CD4-positive, alpha-beta T cell treated with Interleukin-4 for 1 hour (primary cell): ENCODE results near the gene PHTF1.
A peak's percentile ranks its signal among the peaks of the same experiment; 100 is the strongest.
"Not testable (repeated sequence)": the region's sequence is repeated elsewhere in the genome, so short reads cannot be mapped to it uniquely, and the experiment has no call there.

Source experiments
- DNase-seq, 2 donors: peaks; one replicate each; pipeline ENCODE4 v3.0.0-alpha.2; 2020 to 2022

The PHTF1 gene

GRCh38 chr1:113717506-113717905 lies 41.8 kb downstream of the PHTF1 start:
- not testable (repeated sequence) for DNase-seq

DNA sequence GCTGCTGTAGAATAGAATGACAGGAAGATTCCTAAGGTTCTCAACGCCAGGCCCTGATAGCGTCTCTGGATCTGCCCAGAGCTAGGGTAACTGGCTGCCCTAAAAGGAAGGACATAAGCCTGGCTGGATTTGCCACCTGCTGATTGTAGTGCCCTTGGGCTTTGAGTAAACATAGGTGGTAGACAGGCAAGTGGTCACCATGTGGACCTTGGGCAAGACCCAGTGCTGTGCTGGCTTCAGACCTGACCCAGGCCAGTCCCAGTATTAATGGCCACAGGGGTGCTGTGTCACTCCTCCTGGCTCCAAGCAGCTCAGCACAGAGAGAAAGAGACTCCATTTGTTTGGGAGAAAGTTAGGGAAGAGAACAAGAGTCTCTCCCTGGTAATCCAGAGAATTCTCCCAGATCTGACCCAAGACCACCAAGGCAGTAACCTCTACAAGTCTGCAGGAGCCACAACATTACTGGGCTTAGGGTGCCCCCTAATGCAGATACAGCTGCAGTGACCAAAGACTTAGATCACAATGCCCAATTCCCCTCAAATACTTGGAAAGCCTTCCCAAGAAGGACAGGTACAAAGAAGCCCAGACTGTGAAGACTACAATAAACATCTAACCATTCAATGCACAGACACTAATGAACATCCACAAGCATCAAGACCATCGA lies 44.5 kb downstream of the PHTF1 start:
- DNase-seq: no peak

GRCh38 chr1:113701429-113701828 lies 57.9 kb downstream of the PHTF1 start:
- DNase-seq: no peak

DNA sequence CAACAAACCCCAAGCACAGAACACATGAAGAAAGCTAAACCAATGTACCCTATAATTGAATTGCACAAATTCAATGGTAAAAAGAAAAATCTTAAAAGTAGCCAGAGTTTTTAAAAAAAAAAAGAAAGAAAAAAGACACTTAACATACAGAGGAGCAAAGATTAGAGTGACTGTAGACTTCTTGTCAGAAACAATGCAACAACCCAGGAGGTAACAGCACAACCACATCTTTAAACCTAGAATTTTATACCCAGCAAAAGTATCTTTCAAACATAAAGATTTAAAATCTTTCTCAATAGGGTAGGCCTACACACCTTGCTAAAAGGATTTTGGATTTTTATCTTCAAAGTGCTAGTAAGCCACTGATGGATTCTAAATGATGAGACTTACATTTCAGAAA lies 64.4 kb downstream of the PHTF1 start:
- DNase-seq: no peak

DNA sequence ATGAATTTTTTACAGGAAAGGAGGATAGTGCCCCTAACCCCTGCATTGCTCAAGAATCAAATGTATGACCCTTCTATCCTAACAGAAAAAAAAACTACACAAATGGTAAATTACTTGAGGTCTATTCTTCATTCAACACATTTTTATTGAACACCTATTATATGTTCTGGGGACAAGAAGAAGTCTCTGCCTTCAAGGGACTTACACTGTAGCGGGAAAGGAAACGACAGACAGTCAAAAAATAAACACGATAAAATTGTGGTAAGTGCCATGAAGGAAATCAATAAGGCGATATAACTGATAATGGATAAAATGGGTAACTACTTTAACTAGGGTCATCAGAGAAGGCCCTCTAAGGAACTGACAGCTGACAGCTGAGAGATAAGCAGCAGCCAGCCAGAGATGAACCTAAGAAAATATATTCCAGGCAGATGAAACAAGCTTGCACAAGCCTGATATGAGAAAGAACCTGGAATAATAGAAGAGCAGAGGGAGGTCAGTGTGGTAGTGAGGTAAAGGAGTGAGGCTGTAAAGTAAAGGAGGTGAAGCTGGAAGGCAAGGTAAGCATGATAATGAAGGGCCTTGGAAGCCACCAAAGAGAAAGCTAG lies 66.4 kb downstream of the PHTF1 start:
- no peak for DNase-seq

- no peak for DNase-seq
These were observed 66.9 kb downstream of the PHTF1 start for GRCh38 chr1:113692342-113692741.

- DNase-seq: no peak
These were observed 68.1 kb downstream of the PHTF1 start for GRCh38 chr1:113691184-113691583.

- no peak for DNase-seq
These were observed 72.2 kb downstream of the PHTF1 start for GRCh38 chr1:113686891-113687618.

- DNase-seq: no peak
These were observed 75.1 kb downstream of the PHTF1 start for GRCh38 chr1:113684153-113684541.

- DNase-seq: no peak
These were observed 75.7 kb downstream of the PHTF1 start for GRCh38 chr1:113683384-113684152.

- DNase-seq: no peak
These were observed 77.5 kb downstream of the PHTF1 start for GRCh38 chr1:113681596-113682337.

DNA sequence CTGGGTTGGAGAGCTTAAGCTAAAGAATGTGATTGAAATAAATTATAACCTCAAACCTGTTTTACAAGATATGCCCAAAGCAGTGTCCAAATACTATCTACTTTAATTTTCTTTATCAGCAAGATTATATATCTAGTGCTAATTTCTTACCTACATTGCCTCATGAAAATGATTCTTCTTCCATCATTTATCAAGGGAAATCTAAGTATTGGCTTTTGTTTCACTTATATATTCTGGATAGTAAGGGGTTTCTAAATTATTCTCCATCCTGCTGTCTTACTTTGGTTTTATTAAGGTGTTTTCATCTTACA lies 81.2 kb downstream of the PHTF1 start:
- no peak for DNase-seq

DNA sequence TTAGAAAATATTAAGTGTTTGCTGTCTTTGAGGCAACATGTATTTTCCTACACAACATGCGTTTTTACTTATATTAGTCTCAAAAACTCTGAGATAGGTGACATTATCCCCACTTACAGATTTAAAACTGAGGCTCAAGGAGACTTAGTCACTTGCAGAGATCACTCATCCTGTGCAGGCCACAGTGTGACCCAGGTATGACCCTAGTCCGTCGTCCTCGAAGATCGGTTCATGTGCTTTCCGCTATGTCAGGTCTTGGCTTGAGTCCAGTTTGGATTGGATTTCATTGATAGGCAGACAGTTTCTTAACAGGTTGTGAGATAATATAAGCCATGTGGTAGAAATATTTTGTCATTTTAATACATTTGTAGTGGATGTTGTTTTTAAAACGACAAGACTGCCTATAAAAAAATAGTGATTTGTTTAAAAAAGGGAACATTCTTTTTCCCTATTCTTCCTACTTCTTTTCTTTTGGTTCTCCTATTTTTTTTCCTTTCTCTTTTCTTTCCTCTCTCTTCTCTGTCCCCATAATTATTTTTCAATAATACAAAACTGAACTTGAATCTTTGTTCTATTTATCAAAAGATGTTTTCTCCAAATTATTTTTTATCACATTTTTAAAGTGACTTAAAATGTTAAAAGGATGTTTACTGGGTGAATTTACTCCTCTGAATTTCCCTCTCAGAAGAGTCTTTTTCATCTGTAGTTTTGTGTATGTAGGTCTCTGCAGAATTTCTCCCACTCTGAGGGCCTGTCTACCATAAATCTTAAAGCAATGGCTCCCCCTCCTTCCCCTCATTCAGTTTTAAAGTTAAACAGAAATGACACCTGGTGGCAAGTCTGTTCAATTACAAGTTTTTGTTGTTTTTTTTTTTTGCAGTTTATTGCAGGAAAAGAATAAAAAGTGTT lies 81.8 kb downstream of the PHTF1 start:
- peak in 1 of 2 donors; percentile 50 for DNase-seq

DNA sequence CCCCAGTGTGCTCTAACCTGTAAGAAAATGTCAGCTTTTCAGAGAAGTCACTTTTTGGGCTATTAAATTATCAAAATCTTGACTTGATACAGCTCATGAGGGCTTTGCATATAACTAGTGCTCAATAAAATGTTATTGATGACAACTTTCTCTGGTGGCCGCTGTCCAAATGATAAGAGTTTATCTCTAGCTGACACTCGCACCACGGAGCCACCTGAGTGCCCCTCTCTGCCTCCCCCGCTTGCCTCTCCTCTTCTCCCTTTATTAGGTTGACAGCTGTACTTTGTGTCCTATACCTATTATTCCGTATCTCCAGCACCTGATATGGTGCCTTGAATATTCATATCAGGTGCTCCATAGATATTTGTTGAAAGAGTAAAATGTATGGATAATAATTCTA lies 82.8 kb downstream of the PHTF1 start:
- DNase-seq: no peak

DNA sequence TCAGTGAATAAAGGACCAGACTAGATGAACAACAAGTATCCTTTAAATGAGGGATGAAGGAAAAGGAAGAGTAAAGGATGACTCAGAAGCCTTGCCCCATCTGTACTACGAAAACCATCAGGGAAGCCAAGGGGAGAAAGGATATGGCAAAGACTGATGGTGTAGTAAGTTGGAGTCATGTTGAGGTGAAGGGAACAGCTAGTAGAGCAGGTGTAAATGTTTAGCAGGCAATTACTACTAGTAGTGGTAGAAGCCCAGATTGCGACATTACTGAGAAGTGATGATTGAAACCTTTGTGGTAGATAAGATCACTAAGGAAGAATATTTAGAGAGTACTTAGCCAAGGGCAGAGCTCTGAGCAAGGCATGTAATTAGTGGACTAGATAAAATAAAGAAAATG lies 84.0 kb downstream of the PHTF1 start:
- no peak for DNase-seq

DNA sequence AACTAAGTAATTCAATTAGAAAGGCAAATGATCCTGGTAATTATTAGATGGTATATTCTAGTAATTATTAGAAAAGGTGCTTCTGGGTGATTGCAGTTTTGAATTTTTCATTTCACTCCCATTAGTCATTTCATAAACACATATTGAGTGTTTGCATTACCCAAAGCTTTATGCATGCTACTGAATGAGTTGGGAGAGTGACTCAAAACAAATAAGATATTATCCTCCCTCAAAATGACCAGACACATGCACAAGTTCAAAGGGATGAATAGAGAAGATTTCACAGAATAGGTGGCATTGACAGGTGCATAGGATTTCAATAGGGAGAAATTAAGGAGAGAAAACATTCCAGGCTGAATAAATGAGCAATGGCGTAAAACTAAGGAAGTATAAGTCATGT lies 84.7 kb downstream of the PHTF1 start:
- DNase-seq: no peak

DNA sequence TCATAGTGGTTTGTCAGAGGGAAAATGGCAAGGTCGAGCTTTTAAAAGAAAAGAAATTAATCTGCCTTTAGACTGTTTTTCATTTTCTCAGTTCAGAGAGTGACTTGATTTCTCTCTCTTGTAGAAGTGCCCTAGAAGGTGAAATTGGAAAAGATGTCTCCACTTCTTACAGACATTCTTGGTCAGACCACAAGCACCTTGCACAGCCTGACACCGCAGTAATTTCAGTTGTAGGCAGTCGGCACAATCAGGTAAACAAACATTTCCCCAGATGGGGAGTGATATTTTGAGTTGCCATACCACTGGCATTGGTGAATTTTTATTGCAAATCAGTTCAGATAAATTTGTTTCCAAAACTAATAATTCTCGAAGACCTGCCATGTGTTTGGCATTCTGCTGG lies 86.8 kb downstream of the PHTF1 start:
- no peak for DNase-seq

DNA sequence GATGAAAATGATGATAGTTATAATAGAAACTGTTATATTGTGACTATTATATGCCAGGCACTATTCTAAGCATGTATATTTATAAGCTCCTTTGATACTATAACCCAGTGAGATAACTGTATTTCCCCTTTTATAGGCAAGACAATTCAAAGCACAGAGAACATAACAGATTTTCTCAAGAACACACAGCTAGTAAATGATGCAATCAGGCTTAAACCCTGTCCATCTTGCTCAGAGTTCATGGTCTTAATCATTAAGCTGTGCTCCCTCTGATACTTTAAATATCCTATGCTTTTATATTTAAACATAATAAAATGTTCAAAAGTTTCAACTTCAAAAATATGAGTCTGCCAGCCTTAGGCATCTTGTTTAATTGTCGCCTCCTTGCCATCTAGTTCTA lies 88.6 kb downstream of the PHTF1 start:
- DNase-seq: no peak

- no peak for DNase-seq
These were observed 89.3 kb downstream of the PHTF1 start for GRCh38 chr1:113669988-113670387.

GRCh38 chr1:113666126-113666525 lies 93.2 kb downstream of the PHTF1 start:
- DNase-seq: no peak

DNA sequence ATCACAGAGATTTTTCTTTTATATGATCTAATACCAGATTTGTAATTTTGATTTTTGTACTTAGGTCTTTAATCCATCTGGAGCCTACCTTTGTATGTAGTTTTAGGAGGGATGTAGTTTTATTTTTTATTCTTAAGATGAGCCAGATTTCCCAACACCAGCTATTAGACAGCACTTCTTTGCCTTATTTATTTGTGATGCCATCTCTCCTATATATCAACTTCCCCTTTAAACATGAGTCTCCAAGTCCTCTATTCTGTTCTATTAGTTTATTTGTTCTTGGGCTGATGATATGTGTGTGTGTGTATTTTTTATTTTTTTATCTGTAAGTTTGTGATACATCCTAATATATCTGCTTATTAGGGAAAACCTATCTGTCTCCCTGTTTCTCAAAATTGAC lies 94.2 kb downstream of the PHTF1 start:
- DNase-seq: no peak
